22Rv1 (cell line): Measurements from ENCODE around the gene DNM2.

Experiments used
- H3K27ac ChIP-seq: fragments of 450-650 bp; 2 replicates; pipeline ENCODE4 v1.5.1; 2017
- ZFX ChIP-seq: fragments of 450-650 bp; IDR thresholded peaks from 2 replicates; pipeline ENCODE4 v1.6.1; 2017; ENCODE audit warnings: antibody characterized with exemption, borderline replicate concordance
- TF ChIP-seq, protein P1 (sequence below): fragments of 450-650 bp; IDR thresholded peaks from 2 replicates; pipeline ENCODE4 v1.5.1; 2017; ENCODE audit warnings: mild to moderate bottlenecking

DNM2 gene

DNA sequence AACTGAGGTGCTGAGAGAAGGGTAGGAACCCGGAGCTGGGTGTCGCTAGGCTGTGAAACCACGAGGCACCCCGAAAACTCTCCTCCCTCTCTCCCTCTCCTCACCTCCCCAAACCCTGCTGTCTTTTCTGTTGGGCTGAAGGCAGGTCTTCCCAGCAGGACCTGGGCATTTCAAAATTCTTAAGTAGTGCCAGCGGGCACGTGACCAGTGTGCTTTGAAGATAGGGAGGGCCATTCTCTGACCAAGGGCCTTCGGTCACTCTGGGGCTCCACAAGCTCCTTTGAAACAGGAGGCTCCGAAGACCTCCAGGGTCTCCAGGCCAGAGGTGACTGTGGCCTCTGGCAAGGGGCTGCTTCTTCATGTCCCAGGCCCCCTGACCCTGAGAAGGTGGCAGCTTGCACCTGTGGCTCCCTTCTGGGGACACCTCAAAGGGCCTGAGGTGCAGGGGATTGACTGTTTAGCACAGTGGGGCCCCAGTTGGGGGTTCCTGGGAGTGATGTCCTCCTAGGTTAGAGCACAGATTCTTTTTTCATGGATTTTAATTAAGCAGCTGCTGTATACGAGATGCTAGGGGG, 48.3 kb downstream of the DNM2 start:
- no peak overlapping the region for H3K27ac ChIP-seq
- TF ChIP-seq ZFX: no peak
- TF ChIP-seq, protein P1, sequence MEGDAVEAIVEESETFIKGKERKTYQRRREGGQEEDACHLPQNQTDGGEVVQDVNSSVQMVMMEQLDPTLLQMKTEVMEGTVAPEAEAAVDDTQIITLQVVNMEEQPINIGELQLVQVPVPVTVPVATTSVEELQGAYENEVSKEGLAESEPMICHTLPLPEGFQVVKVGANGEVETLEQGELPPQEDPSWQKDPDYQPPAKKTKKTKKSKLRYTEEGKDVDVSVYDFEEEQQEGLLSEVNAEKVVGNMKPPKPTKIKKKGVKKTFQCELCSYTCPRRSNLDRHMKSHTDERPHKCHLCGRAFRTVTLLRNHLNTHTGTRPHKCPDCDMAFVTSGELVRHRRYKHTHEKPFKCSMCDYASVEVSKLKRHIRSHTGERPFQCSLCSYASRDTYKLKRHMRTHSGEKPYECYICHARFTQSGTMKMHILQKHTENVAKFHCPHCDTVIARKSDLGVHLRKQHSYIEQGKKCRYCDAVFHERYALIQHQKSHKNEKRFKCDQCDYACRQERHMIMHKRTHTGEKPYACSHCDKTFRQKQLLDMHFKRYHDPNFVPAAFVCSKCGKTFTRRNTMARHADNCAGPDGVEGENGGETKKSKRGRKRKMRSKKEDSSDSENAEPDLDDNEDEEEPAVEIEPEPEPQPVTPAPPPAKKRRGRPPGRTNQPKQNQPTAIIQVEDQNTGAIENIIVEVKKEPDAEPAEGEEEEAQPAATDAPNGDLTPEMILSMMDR: no peak

DNA sequence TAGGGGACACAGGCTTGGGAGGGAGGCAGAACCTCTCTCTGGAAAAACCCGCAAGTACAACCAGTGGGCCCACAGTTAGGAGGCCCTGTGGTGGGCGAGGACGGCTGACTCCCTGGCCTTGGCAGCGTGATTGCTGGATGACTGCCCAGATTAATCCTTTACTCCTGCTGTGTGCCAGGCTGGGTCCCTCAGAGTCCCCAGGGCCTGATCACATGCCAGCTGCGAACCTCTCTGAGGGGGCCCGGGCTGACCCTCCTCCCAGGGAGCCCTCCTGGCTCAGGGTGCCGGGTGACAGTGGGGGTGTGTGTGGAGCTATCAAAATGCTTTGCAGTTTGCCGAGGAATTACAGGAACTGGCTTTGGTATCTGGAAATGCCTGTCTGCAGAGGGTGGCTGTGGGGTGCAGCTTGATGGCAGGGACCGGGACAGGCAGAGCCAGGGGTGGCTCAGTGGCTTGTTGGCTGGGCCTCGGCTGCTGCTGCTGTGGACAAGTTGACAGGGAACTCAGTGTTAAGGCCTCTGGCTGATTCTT, 48.9 kb downstream of the DNM2 start:
- TF ChIP-seq, protein P1: no peak
- TF ChIP-seq ZFX: no peak
- no peak overlapping the region for H3K27ac ChIP-seq

DNA sequence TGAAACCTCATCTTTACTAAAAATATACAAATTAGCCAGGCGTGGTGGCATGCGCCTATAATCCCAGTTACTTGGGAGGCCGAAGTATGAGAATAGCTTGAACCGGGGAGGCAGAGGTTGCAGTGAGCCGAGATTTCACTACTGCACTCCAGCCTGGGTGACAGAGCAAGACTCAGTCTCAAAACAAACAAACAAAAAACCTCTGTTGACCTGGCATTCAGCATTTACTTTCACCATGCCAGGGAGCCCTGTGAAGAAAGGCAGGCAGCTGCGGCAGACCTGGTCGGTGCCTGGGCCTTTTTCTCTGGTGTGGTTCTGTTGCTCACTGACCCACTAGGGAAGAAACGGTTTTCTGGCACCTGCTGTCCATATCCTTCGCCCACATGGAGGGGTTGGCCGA, 49.8 kb downstream of the DNM2 start:
- no peak for TF ChIP-seq ZFX
- TF ChIP-seq, protein P1: no peak
- H3K27ac ChIP-seq: no peak overlapping the region

DNA sequence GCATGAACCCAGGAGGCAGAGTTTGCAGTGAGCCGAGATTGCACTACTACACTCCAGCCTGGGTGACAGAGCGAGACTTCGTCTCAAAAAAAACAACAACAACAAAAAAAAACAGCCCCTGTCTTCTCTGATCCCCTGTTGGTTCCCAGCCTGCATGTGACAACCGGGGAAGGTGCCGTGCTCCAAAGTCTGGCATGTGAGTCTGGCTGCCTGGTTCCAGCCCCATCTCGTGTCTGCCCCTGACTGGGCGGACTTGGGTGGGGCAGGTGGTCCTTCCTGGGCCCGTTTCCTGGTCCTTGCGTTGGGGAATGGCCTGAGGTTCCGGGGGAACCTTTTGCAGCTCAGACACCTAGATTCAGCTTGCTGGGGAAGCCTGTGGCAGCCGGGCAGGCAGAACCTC, 50.5 kb downstream of the DNM2 start:
- no peak overlapping the region for H3K27ac ChIP-seq

DNA sequence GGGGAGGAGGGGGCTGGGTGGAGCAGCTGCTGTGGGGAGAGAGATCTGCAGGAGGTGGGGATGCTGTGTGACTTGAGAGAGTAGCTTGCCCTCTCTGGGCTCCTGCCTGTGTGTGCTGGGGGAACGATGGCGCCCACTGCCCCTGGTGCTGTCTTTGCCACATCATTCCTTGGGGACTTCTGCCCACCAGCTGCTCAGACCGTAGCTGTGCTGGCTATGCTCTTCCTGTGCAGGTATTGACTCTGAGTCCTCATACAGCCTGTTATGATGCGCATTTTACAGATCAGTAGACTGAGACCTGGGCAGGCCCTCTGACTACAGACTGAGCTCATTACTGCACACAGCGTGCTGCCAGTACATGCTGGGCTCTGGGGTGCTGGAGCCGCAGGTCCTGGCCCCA, 51.1 kb downstream of the DNM2 start:
- no peak overlapping the region for H3K27ac ChIP-seq
- no peak for TF ChIP-seq ZFX
- TF ChIP-seq, protein P1: no peak

More for the DNA sequence above, 50.5 kb downstream of the DNM2 start:
- TF ChIP-seq ZFX: no peak
- TF ChIP-seq, protein P1: no peak

DNA sequence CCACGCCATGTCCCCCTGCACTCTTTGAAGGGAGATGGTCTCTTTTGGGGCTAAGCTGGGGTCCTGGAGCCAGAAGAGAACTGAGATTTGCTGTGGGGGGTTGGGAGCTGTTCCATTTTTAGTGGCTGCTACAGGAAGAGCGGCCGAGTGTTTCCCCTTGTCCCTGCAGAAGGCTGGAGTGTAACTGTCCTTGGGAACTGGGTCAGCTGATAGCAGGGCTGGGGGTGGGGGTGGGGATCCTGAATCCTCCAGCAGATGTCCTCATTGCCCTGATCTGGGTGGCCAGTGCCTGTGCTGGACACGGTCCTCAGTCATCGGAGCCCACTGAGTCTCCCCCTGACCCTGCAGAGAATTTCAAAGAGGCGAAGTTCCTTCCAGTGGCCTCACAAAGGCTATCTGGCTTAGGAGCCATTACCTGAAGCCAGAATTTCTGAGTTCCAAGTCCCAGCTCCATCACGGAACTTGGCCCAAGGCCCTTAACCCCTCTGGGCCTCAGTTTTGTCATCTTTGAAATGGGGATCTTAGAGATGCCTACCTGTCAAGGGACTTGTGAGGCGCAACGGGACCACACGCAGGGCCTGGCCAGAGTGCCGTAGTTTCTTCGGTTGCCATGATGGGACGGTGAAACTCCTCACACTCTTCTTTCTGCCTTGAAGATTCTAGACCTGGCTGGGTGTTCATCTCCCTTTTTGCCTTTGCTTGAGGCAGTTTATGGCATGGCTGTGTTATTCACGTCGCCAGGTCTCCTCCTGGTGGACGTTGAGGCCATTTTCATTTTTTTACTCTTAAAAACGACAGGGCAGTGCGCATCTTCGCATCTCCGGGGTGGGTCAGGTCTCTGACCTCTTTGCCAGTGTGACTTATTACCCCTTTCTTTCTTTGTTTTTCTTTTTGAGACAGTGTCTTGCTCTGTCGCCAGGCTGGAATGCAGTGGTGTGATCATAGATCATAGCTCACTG, 51.9 kb downstream of the DNM2 start:
- H3K27ac ChIP-seq: no peak overlapping the region
- TF ChIP-seq, protein P1: no peak
- no peak for TF ChIP-seq ZFX

DNA sequence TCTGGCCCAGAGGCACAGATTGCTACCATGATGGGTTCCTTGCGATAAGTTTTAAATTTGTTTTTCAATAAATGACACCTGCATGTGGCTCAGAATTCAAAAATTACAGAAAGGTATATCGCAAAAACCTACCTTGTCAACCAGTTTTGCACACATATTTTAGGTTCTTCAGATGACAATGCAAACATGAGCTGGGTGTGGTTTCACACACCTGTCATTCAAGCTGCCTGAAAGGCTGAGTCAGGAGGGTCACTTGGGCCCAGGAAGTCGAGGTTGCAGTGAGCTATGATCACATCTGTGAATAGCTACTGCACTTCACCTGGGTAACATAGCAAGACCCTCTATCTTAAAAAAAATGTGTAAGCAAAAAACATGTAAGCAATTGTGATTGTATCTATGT, 56.1 kb downstream of the DNM2 start:
- no peak overlapping the region for H3K27ac ChIP-seq
- TF ChIP-seq, protein P1: no peak
- TF ChIP-seq ZFX: no peak
